Activated naive CD8-positive, alpha-beta T cell treated with anti-CD3 and anti-CD28 coated beads, Interleukin-2, amount 10 ng/mL, durations not matched to agents 7 days and 5 days (primary cell): ENCODE measurements around the gene DBR1. TPM values are rescaled to one million over a fixed set of nuclear protein-coding genes. Genes with fewer than 3 reads are reported as not detected.

Experiments
- ATAC-seq: fragments of 150-1000 bp; cut with Tn5 transposase; one replicate; pipeline ENCODE4 v1.10.0; 2021; ENCODE audit warnings: low read depth, moderate library complexity
- POLR2A ChIA-PET: fragments of 350-600 bp; sonication (Branson Sonifier 250); formaldehyde crosslinking; loops from one replicate; lab custom pipeline; 2021; ENCODE audit warnings: antibody characterized with exemption; lab: Charles Lee
- DNase-seq: peaks from one replicate; pipeline ENCODE4 v3.0.0; 2021
- H3K27ac Mint-ChIP-seq: one replicate; pipeline ENCODE4 v1.8.0; 2022; ENCODE audit warnings: mild to moderate bottlenecking, mixed read lengths
- H3K27me3 Mint-ChIP-seq: one replicate; pipeline ENCODE4 v1.8.0; 2022; ENCODE audit warnings: mild to moderate bottlenecking, moderate library complexity, mixed read lengths
- H3K36me3 Mint-ChIP-seq: one replicate; pipeline ENCODE4 v1.8.0; 2021; ENCODE audit warnings: mild to moderate bottlenecking, mixed read lengths
- H3K4me1 Mint-ChIP-seq: one replicate; pipeline ENCODE4 v1.8.0; 2021; ENCODE audit warnings: mixed read lengths
- H3K4me3 Mint-ChIP-seq: one replicate; pipeline ENCODE4 v1.8.0; 2022; ENCODE audit warnings: mild to moderate bottlenecking, moderate library complexity, mixed read lengths
- H3K9me3 Mint-ChIP-seq: one replicate; pipeline ENCODE4 v1.8.0; 2021; ENCODE audit warnings: mixed read lengths
- total RNA-seq, 2 experiments: library from RNA; stranded (reverse); gene quantifications; one replicate each; pipeline ENCODE4 v1.2.3, GENCODE V29; 2021

The DBR1 gene
- total RNA-seq: 10 to 100 TPM; 22.6 to 25.7 TPM

DNA sequence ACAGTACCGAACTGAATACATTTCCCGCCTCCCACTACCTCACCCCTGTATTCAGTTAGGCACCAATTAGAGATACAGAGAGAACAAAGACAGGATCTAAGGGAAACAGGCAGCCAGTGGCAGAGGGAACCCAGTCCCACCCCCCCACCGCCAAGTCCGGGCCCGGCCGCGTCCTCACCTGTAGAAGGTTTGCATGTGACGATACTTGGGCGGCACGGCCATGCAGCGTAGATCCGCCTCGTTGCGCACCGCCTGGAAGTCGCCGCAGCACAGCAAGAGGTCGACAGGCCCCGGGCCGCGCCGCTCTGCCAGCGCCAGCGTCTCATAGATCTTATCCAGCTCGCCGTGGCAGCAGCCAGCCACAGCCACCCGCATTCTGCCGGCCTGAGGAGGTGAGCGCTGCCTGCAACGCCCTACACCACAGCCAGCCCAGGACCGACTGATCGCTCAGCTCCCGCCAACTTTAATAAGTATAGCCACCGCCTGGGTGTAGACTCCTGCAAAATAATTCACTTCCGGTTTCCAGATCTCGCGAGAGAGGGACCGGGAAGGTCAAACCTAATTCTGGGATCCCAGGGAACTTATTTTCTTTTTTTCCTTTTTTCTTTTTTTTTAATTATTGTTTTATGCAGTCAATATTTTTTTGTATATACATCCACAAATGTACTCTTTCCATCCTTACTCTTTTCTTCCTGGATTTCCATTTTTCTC, at the start of gene DBR1:
Gene DBR1 (minus strand): TSS at position 501 of the 711 bp plus-strand sequence. CDS start 126 bp downstream, at position 375.
- H3K4me1 Mint-ChIP-seq: peaks cover 25% of the 10 kb centered on the region
- H3K27ac Mint-ChIP-seq: peak within 1 kb of the TSS; percentile 93
- H3K4me3 Mint-ChIP-seq: peak within 1 kb of the TSS; percentile 93
- POLR2A ChIA-PET: interaction anchor here (0.8 to 3.3 kb wide), 6 partner anchors 11 to 420 kb away, joined by 3 to 24 read pairs (median 4); partner anchors contain the start of genes ARMC8 and CEP70
- peak; percentile 80 for DNase-seq
- peaks cover 9% of the 10 kb centered on the region for H3K36me3 Mint-ChIP-seq
- no peaks in the 10 kb centered on the region for H3K9me3 Mint-ChIP-seq
- ATAC-seq: peak; percentile 94
- no peaks in the 10 kb centered on the region for H3K27me3 Mint-ChIP-seq

DNA sequence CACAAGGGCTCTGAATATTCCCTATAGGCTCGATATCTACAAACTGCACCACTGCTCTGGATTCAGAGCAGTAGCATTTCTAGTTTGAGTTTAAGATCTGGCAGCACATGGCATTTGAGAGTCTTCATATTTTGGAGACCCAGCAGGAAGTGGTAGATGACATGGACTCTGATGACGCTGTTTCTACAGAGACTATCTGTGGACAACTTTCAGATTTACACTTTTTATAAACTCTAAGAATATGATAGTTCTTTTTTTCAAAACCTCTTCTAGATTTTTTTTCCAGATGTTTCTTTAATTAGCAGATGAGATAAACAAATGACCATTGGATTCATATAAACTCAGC, 48.2 kb upstream of the DBR1 start:
- H3K4me3 Mint-ChIP-seq: peak overlapping the region; percentile 31
- POLR2A ChIA-PET: interaction anchor here (1.1 kb wide), 1 partner anchor 48 kb away, joined by 3 read pairs; the partner anchor contains the start of gene DBR1
- ATAC-seq: peak; percentile 70
- peaks cover 35% of the 10 kb centered on the region for H3K36me3 Mint-ChIP-seq
- no peaks in the 10 kb centered on the region for H3K27me3 Mint-ChIP-seq
- H3K9me3 Mint-ChIP-seq: no peaks in the 10 kb centered on the region
- H3K4me1 Mint-ChIP-seq: peaks cover 21% of the 10 kb centered on the region
- H3K27ac Mint-ChIP-seq: peak overlapping the region; percentile 83
- no peak for DNase-seq

DNA sequence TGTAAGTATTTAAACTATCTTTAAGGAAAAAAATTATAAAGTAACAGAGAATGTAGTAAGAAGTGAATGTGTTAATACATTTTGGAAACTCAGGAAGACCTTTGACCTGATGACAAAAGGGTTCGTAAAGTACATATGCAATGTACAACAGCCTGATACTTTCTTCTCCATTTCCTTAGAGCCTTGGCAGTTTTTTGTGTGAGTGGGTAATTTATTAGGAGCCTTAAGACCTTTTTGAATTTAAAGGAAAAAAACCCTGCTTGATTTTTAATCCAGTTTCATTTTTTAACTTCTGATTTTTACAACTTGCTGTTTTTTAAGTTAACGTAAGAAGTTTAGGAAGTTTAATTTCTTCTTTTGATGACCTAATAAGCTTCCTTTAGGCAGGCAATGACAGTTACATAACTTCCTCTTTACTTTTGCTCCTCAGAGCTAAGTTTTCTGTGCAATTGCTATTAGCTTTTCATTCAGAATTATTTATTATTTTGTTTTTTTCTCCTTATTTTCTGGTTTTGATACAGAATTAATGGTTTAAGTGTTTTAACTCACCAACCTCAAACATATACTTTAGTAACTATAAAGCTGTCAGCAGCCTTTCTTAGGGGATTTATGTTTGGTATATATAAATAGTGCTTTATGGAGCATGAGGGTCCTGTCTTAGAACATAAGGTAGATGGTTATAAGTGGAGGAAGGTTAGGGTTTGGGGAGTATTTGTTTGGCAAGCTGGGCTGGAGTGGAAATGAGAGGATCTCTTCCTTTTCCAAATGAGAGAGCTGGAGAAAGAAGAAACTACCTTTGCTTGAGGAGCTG, 47.6 kb upstream of the DBR1 start:
- Mint-ChIP-seq H3K27ac (peak overlapping the region; percentile 83), H3K36me3 (peaks cover 36% of the 10 kb centered on the region), H3K9me3 (no peaks in the 10 kb centered on the region), H3K4me1 (peaks cover 23% of the 10 kb centered on the region), H3K4me3 (peak overlapping the region; percentile 31), H3K27me3 (no peaks in the 10 kb centered on the region)
- POLR2A ChIA-PET: interaction anchor here (1.1 kb wide), 1 partner anchor 48 kb away, joined by 3 read pairs; the partner anchor contains the start of gene DBR1
- DNase-seq (no peak), ATAC-seq (no peak)

GRCh38 chr3:138220788-138221187, 46.1 kb upstream of the DBR1 start:
- H3K4me1 Mint-ChIP-seq: peaks cover 23% of the 10 kb centered on the region

GRCh38 chr3:138220242-138220641, 45.5 kb upstream of the DBR1 start:
- no peak overlapping the region for H3K27ac Mint-ChIP-seq
- peaks cover 34% of the 10 kb centered on the region for H3K36me3 Mint-ChIP-seq
- no peaks in the 10 kb centered on the region for H3K9me3 Mint-ChIP-seq
- no peak for DNase-seq
- no peak overlapping the region for H3K4me3 Mint-ChIP-seq
- POLR2A ChIA-PET: no interaction called here
- peaks cover 23% of the 10 kb centered on the region for H3K4me1 Mint-ChIP-seq
- H3K27me3 Mint-ChIP-seq: no peaks in the 10 kb centered on the region
- ATAC-seq: no peak

More at GRCh38 chr3:138220788-138221187, 46.1 kb upstream of the DBR1 start:
- Mint-ChIP-seq H3K36me3 (peaks cover 39% of the 10 kb centered on the region), H3K9me3 (no peaks in the 10 kb centered on the region), H3K4me3 (no peak overlapping the region), H3K27ac (no peak overlapping the region), H3K27me3 (no peaks in the 10 kb centered on the region)
- ATAC-seq (no peak), DNase-seq (no peak)
- POLR2A ChIA-PET: no interaction called here

DNA sequence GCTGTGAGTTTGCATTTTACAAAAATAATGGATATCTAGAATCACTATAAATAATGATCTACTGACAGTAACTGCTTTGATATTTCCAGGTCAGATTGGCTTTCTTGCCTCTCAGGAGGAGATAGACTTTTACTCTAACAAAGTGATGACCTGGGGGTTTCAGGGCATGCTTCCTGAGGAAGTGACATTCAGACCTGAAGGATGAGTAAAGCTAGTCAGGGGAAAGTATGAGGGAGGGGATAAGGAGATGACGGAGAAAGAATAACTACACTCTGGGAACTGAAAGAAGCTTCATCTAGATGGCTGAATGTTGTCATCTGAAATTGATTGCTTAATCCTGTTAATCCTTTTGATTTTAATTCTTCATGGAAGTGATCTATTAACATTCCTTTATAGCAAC, 44.5 kb upstream of the DBR1 start:
- Mint-ChIP-seq H3K4me1 (peaks cover 23% of the 10 kb centered on the region), H3K36me3 (peaks cover 30% of the 10 kb centered on the region), H3K27ac (no peak overlapping the region), H3K27me3 (no peaks in the 10 kb centered on the region), H3K9me3 (no peaks in the 10 kb centered on the region), H3K4me3 (no peak overlapping the region)
- no peak for DNase-seq
- ATAC-seq: no peak
- POLR2A ChIA-PET: no interaction called here

GRCh38 chr3:138213398-138214085, 38.8 kb upstream of the DBR1 start:
- Mint-ChIP-seq H3K27me3 (no peaks in the 10 kb centered on the region), H3K36me3 (peaks cover 32% of the 10 kb centered on the region), H3K9me3 (no peaks in the 10 kb centered on the region), H3K4me1 (peaks cover 8% of the 10 kb centered on the region), H3K4me3 (no peak overlapping the region), H3K27ac (no peak overlapping the region)
- POLR2A ChIA-PET: no interaction called here
- ATAC-seq: no peak
- no peak for DNase-seq

DNA sequence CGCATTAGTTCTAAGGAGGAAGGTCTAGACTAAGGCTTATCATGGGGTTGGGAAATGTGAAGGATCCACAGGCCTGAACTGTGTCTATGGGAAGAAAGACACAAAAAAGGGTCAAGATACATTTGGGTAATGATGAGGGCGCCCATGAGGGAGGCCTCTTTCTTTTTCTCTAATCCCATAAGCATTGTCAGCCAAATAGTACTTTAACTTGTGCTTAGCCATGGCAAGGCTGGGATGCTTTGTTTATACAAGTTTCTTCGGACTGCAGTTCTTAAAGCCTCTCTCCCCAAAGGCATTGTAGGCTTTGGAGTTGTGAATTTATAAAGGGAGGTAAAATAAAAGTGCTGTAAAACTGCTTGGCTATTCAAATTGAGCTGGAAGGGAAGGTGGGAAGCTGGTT, 35.8 kb upstream of the DBR1 start:
- POLR2A ChIA-PET: no interaction called here
- H3K27me3 Mint-ChIP-seq: no peaks in the 10 kb centered on the region
- no peak overlapping the region for H3K4me3 Mint-ChIP-seq
- no peak overlapping the region for H3K27ac Mint-ChIP-seq
- H3K9me3 Mint-ChIP-seq: no peaks in the 10 kb centered on the region
- no peak for DNase-seq
- peaks cover 29% of the 10 kb centered on the region for H3K36me3 Mint-ChIP-seq
- no peak for ATAC-seq
- peaks cover 5% of the 10 kb centered on the region for H3K4me1 Mint-ChIP-seq

DNA sequence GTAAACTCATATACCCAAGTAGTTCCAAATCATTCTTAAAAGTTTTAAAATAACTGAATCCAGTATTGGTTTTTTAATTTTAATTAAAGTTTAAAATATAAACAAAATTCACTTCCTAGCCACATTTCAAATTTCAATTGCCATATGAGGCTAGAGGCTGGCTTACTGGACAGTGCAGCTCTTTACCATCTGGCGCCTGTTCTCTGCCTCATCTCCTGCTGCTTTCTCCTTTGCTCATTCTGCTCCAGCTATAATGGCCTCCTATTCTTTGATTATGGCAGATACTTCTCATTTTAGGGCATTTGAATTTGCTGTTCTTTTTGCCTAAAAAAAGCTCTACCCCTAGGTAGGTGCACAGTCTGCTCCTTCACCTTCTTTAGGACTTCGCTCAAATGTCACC, 31.5 kb upstream of the DBR1 start:
- Mint-ChIP-seq H3K4me3 (no peak overlapping the region), H3K27me3 (no peaks in the 10 kb centered on the region), H3K36me3 (peaks cover 27% of the 10 kb centered on the region), H3K4me1 (peaks cover 16% of the 10 kb centered on the region), H3K27ac (no peak overlapping the region), H3K9me3 (no peaks in the 10 kb centered on the region)
- ATAC-seq (no peak), DNase-seq (no peak)
- POLR2A ChIA-PET: no interaction called here

- no peak for ATAC-seq
- Mint-ChIP-seq H3K4me1 (peaks cover 16% of the 10 kb centered on the region), H3K36me3 (peaks cover 26% of the 10 kb centered on the region), H3K9me3 (no peaks in the 10 kb centered on the region), H3K4me3 (no peak overlapping the region), H3K27me3 (no peaks in the 10 kb centered on the region), H3K27ac (peak overlapping the region; percentile 36)
- no peak for DNase-seq
- POLR2A ChIA-PET: no interaction called here
Observed at GRCh38 chr3:138205527-138205926, 30.8 kb upstream of the DBR1 start.

DNA sequence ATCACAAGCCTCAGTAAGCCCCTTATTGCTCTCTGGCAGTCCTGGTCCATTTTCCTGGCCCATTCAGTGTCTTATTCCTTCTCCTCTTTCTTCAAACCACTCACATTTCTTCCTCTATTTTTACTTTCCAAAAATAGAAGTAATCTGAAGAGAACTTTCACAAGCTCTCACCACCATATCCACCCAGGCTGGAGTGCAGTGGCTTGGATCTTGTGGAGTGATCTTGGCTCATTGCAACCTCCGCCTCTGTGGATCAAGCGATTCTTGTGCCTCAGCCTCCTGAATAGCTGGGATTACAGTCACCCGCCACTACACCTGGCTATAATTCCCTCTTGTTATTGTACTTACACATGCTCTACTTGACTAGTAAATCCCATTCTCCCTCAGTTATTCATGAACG, 29.2 kb upstream of the DBR1 start:
- Mint-ChIP-seq H3K4me3 (no peak overlapping the region), H3K9me3 (no peaks in the 10 kb centered on the region), H3K27me3 (no peaks in the 10 kb centered on the region), H3K4me1 (peaks cover 27% of the 10 kb centered on the region), H3K27ac (no peak overlapping the region), H3K36me3 (peaks cover 26% of the 10 kb centered on the region)
- DNase-seq: no peak
- no peak for ATAC-seq
- POLR2A ChIA-PET: no interaction called here

- Mint-ChIP-seq H3K27ac (no peak overlapping the region), H3K4me1 (peaks cover 25% of the 10 kb centered on the region), H3K4me3 (no peak overlapping the region), H3K36me3 (peaks cover 25% of the 10 kb centered on the region), H3K27me3 (no peaks in the 10 kb centered on the region), H3K9me3 (no peaks in the 10 kb centered on the region)
- no peak for DNase-seq
- POLR2A ChIA-PET: no interaction called here
- no peak for ATAC-seq
Observed at GRCh38 chr3:138202945-138203701, 28.4 kb upstream of the DBR1 start.

DNA sequence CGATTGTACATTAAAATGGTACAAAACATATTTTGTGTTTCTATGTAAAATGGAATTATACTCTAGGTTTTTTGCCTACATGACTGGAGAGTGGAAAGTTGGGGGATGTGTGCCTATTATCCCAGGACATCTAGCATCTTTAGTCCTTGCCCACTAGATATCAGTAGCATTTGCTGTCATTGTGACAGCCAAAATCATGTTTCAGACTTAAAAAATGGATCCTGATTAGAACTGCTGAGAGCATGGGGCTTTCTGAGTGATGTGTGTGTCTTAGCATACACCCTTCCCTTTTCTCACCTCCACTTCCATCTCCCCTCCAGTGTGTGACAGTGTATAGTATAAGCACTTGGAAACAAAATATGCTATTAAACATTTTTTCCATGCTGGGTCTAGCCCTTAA, 25.7 kb upstream of the DBR1 start:
- DNase-seq (no peak), ATAC-seq (no peak)
- peaks cover 18% of the 10 kb centered on the region for H3K36me3 Mint-ChIP-seq
- POLR2A ChIA-PET: no interaction called here
- H3K27ac Mint-ChIP-seq: no peak overlapping the region
- H3K4me3 Mint-ChIP-seq: no peak overlapping the region
- no peaks in the 10 kb centered on the region for H3K27me3 Mint-ChIP-seq
- peaks cover 27% of the 10 kb centered on the region for H3K4me1 Mint-ChIP-seq
- no peaks in the 10 kb centered on the region for H3K9me3 Mint-ChIP-seq
